Ovary (tissue), 9 donors: Measurements from ENCODE around the gene CERS6. TPM values are rescaled to one million over a fixed set of nuclear protein-coding genes. Genes with fewer than 3 reads are reported as not detected.

Experiments
- DNase-seq, 5 donors: peaks; one replicate each; pipeline ENCODE4 v3.0.0-alpha.2; 2019 to 2020
- H3K27ac ChIP-seq, 2 donors: fragments of 200-600 bp; one replicate each; pipeline versions ENCODE4 v1.5.1 to v1.8.0; 2019 to 2022
- H3K27me3 ChIP-seq: fragments of 200-600 bp; one replicate; pipeline ENCODE4 v1.8.0; 2022
- H3K36me3 ChIP-seq: fragments of 200-600 bp; sonication (generic); one replicate; pipeline ENCODE4 v1.5.1; 2019
- H3K4me1 ChIP-seq: one replicate; pipeline ENCODE4 v1.8.1; 2013; ENCODE audit warnings: mild to moderate bottlenecking, moderate library complexity; ENCODE audit not compliant: insufficient read depth
- H3K4me3 ChIP-seq: fragments of 200-600 bp; sonication (generic); one replicate; pipeline ENCODE4 v1.5.1; 2017
- H3K9me3 ChIP-seq, 2 donors: fragments of 200-600 bp in 1 of 2; sonication (generic) in 1 of 2; one replicate each; pipeline versions ENCODE4 v1.5.1 to v1.8.1; 2013 to 2019; ENCODE audit warnings: mild to moderate bottlenecking in 1 of 2, moderate library complexity in 1 of 2
- CTCF ChIP-seq, 3 donors: fragments of 450-650 bp in 2 of 3; fragments of 200-600 bp in 1 of 3; IDR thresholded peaks; one replicate each; pipeline versions ENCODE4 v1.5.1 to v1.8.0; 2016 to 2022; ENCODE audit warnings: antibody characterized with exemption in 3 of 3, mild to moderate bottlenecking in 1 of 3
- EP300 ChIP-seq: sonication (generic); formaldehyde crosslinking; IDR thresholded peaks from one replicate; pipeline ENCODE4 v1.6.1; 2017; ENCODE audit warnings: antibody characterized with exemption
- POLR2A ChIP-seq: fragments of 450-650 bp; IDR thresholded peaks from one replicate; pipeline ENCODE4 v1.6.1; 2017; ENCODE audit warnings: antibody characterized with exemption, mild to moderate bottlenecking, moderate library complexity
- WGBS, 3 donors: extraction: QIAGEN DNeasy Blood & Tissue Kit in 1 of 3; methylation state at CpG; one replicate each; pipeline versions ENCODE4 v1.1.5 to v1.1.7; 2013 to 2017; 5-methylcytosine and 5-hydroxymethylcytosine counted together
- intact Hi-C, 4 donors: fragments of 100-400 bp; cut with DNase I; formaldehyde crosslinking; loops; one replicate each; pipeline versions ENCODE4 v1.11.0 to v1.15.1; 2022 to 2023
- polyA plus RNA-seq, 2 donors: library from polyadenylated mRNA; stranded (reverse); fragments of 200-250 nt in 1 of 2; fragments of 350-450 nt in 1 of 2; fragmentation: Illumina TruSeq in 1 of 2; extraction: RNeasy Lipid Tissue Mini Kit (QIAGEN cat#74804) in 1 of 2; gene quantifications; one replicate each; pipeline ENCODE4 v1.2.3, GENCODE V29; 2013 to 2014
- total RNA-seq, 7 donors: library from RNA; depleted of rRNA in 2 of 7; stranded (reverse); fragments of >200 nt in 2 of 7; fragmentation: NEBNext Ultra II Directional in 3 of 7; extraction: Animal tissue kit (Norgen Biotek cat#: 25700) in 3 of 7; gene quantifications; one replicate each; pipeline versions ENCODE4 v1.1.0 to v1.2.4, GENCODE V29; 2016 to 2023
- donor health status: DM: no; HTN: no; CAD: no; lungs with moderate emphysema.
- donor health status: DM: no; HTN: no; CAD: no.
- donor health status: Bipolar disorder and iron deficiency.
- donor health status: DM: yes; HTN: yes; CAD: no.
- donor health status: DM: no; HTN: no; CAD: no.
- donor health status: DM: yes; HTN: yes; CAD: no.

Gene CERS6
- total and polyA plus RNA-seq, 9 donors = 11.5 to 30.8 (median 24.9) TPM

DNA sequence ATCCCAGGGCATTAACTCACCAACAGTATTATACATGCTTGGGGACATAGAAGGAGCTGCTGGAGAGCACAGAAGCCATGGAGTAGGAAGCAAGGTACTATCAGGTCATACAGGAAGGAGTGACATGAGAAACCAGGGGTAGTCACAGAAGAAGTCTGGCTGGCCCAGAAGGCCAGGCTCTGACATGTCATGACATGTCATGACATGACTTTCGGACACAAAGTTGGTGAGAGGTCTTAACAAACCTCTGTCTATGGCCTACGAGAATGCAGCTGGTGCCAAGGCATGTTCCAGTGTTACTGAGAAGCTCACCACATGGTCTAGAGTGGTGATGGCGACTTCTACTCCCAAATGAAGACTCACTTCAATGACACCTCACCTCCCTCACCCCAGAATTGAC is 3.3 kb upstream of the CERS6 start:
- no peaks in the 10 kb centered on the region for H3K4me1 ChIP-seq
- no peak overlapping the region for H3K4me3 ChIP-seq
- 96 to 100% (median 96%) methylated on average over 3 of the region's 3 CpGs for WGBS, 3 donors
- TF ChIP-seq POLR2A (no peak), EP300 (no peak), CTCF (IDR thresholded peaks at IDR 0.05) (no peak)
- H3K9me3 ChIP-seq = no peaks in the 10 kb centered on the region
- DNase-seq = no peak
- intact Hi-C loops = loop anchor here in 1 of 4 donors (10.0 kb wide), 1 partner anchor 182 kb away; no protein-coding TSS in a partner anchor
- no peak overlapping the region for H3K27ac ChIP-seq
- H3K36me3 ChIP-seq = no peaks in the 10 kb centered on the region
- no peaks in the 10 kb centered on the region for H3K27me3 ChIP-seq

DNA sequence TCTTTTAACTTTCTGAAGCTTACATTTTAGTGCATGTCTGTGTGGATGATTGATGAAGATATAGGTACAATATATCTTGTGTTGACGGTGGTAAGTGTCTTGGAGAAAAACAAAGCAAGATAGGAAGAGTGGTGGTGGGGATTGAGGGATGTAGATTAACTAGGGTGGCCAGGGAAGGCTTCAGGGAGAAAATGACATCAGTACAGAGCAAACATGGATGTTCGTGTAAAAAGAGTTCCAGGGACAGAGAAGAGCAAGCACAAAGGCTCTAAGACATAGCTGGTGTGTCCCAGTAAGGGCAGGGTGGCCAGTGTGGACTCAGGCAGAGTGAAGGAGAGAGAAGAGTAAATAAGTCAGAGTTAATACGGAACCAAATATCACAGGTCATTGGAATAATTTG is 2.7 kb upstream of the CERS6 start:
- TF ChIP-seq EP300 (no peak), POLR2A (no peak), CTCF (IDR thresholded peaks at IDR 0.05) (no peak)
- no peak overlapping the region for H3K4me3 ChIP-seq
- H3K36me3 ChIP-seq = no peaks in the 10 kb centered on the region
- intact Hi-C loops = loop anchor here in 1 of 4 donors (10.0 kb wide), 1 partner anchor 181 kb away; no protein-coding TSS in a partner anchor
- H3K27ac ChIP-seq = no peak overlapping the region
- H3K9me3 ChIP-seq = no peaks in the 10 kb centered on the region
- WGBS, 3 donors = 94 to 96% (median 95%) methylated on average over 3 of the region's 3 CpGs
- no peaks in the 10 kb centered on the region for H3K4me1 ChIP-seq
- no peaks in the 10 kb centered on the region for H3K27me3 ChIP-seq
- no peak for DNase-seq

GRCh38 chr2:168454737-168455644 is 1.1 kb upstream of the CERS6 start:
- H3K27me3 ChIP-seq = no peaks in the 10 kb centered on the region
- 69 to 73% (median 70%) methylated on average over 6 of the region's 6 CpGs for WGBS, 3 donors
- H3K4me3 ChIP-seq = peak overlapping the region; percentile 91
- no peak overlapping the region for H3K27ac ChIP-seq
- H3K9me3 ChIP-seq = no peaks in the 10 kb centered on the region
- TF ChIP-seq POLR2A (no peak), EP300 (no peak), CTCF (IDR thresholded peaks at IDR 0.05) (no peak)
- DNase-seq = no peak
- no peaks in the 10 kb centered on the region for H3K36me3 ChIP-seq
- intact Hi-C loops = loop anchor here in 1 of 4 donors (10.0 kb wide), 1 partner anchor 180 kb away; no protein-coding TSS in a partner anchor
- H3K4me1 ChIP-seq = no peaks in the 10 kb centered on the region

GRCh38 chr2:168456521-168457189 is 583 bp downstream of the CERS6 start:
- peak; percentile 33 to 73 (median 55) for DNase-seq
- Histone ChIP-seq H3K9me3 (no peaks in the 10 kb centered on the region), H3K4me3 (peak overlapping the region; percentile 91), H3K27me3 (no peaks in the 10 kb centered on the region), H3K27ac (peak overlapping the region; percentile 54 to 79), H3K36me3 (no peaks in the 10 kb centered on the region), H3K4me1 (peaks cover 2% of the 10 kb centered on the region)
- 0% methylated on average over 54 to 61 of the region's 61 CpGs for WGBS, 3 donors
- no peak for TF ChIP-seq CTCF (IDR thresholded peaks at IDR 0.05)
- TF ChIP-seq POLR2A = no peak
- TF ChIP-seq EP300 = no peak
- intact Hi-C loops = loop anchor here in 1 of 4 donors (10.0 kb wide), 1 partner anchor 178 kb away; no protein-coding TSS in a partner anchor
